Measurements from ENCODE around the gene ADTRP.

DNA sequence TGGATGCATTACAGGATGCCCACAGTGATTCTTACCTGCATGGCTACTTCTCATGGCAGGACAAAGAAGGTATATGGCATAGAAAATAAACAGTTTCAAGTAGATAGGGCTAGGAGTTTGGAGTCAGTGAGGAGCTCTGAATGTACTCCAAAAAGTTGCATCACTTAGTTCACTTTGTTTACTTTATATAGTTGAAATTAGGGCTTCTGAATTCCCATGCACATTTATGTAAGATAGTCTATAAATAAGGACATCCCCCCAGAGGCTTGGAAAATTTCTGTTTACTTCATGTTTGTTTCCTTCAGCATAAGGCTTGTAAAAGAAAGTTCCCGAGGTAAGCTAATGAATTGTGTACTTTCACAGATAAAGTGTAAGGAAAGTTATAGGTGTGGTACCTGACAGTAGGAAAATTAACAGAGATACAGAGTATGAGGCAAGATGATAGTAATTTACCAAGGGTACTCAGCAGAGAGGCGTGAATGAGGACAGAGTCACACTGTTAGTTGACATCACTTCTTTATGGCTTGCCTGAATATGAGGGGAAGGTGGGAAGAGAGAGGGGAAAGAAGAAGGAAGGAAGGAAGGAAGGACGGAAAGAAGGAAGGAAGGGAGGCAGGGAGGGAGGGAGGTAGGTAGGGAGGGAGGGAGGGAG is 51.1 kb downstream of the ADTRP start:
- TF ChIP-seq ZNF317 (CRISPR knock-in tag; IDR thresholded peaks at IDR 0.05; ENCODE audit: borderline replicate concordance, low read depth): no peak
- no peak for TF ChIP-seq NR2C2 (CRISPR knock-in tag; IDR thresholded peaks at IDR 0.05)
- TF ChIP-seq NFYB (CRISPR knock-in tag; conservative IDR thresholded peaks at IDR 0.05; ENCODE audit: low read depth): no peak
- TF ChIP-seq, protein P1, sequence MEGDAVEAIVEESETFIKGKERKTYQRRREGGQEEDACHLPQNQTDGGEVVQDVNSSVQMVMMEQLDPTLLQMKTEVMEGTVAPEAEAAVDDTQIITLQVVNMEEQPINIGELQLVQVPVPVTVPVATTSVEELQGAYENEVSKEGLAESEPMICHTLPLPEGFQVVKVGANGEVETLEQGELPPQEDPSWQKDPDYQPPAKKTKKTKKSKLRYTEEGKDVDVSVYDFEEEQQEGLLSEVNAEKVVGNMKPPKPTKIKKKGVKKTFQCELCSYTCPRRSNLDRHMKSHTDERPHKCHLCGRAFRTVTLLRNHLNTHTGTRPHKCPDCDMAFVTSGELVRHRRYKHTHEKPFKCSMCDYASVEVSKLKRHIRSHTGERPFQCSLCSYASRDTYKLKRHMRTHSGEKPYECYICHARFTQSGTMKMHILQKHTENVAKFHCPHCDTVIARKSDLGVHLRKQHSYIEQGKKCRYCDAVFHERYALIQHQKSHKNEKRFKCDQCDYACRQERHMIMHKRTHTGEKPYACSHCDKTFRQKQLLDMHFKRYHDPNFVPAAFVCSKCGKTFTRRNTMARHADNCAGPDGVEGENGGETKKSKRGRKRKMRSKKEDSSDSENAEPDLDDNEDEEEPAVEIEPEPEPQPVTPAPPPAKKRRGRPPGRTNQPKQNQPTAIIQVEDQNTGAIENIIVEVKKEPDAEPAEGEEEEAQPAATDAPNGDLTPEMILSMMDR (IDR thresholded peaks at IDR 0.05): no peak
- TF ChIP-seq MYBL2 (CRISPR knock-in tag; IDR thresholded peaks at IDR 0.05): no peak
- no peak for TF ChIP-seq ERG (CRISPR knock-in tag; IDR thresholded peaks at IDR 0.05)
